Calu3 (cell line): ENCODE measurements around the gene CAPZA2. TPM values are rescaled to one million over a fixed set of nuclear protein-coding genes. Genes with fewer than 3 reads are reported as not detected.

Experiments
- BruUV-seq: library from RNA; stranded (reverse); fragments of 400-500 nt; replicated peaks from 2 replicates; lab custom pipeline; 2021; lab: Mats Ljungman, UMichigan
- CTCF ChIA-PET: fragments of 300-600 bp; sonication (Branson Sonifier 250); formaldehyde crosslinking; loops from one replicate; lab custom pipeline; 2022; ENCODE audit warnings: antibody characterized with exemption; lab: Charles Lee
- DNase-seq: peaks from one replicate; pipeline ENCODE4 v3.0.0; 2022
- H3K27ac Mint-ChIP-seq: one replicate; pipeline ENCODE4 v1.8.0; 2022; ENCODE audit warnings: mixed read lengths; ENCODE audit not compliant: unreplicated experiment
- H3K27me3 Mint-ChIP-seq: one replicate; pipeline ENCODE4 v1.8.0; 2022; ENCODE audit warnings: mixed read lengths; ENCODE audit not compliant: unreplicated experiment
- H3K36me3 Mint-ChIP-seq: one replicate; pipeline ENCODE4 v1.8.0; 2022; ENCODE audit warnings: mild to moderate bottlenecking, moderate library complexity, mixed read lengths; ENCODE audit not compliant: insufficient read depth, unreplicated experiment
- H3K4me1 Mint-ChIP-seq: one replicate; pipeline ENCODE4 v1.8.0; 2022; ENCODE audit warnings: mild to moderate bottlenecking, low read depth, mixed read lengths; ENCODE audit not compliant: unreplicated experiment
- H3K4me3 Mint-ChIP-seq: one replicate; pipeline ENCODE4 v1.8.0; 2022; ENCODE audit warnings: mild to moderate bottlenecking, low read depth, moderate library complexity, mixed read lengths; ENCODE audit not compliant: unreplicated experiment
- H3K9me3 Mint-ChIP-seq: one replicate; pipeline ENCODE4 v1.8.0; 2022; ENCODE audit warnings: low read depth, mixed read lengths; ENCODE audit not compliant: unreplicated experiment
- intact Hi-C: fragments of 100-400 bp; cut with micrococcal nuclease; formaldehyde crosslinking; loops from one replicate; pipeline ENCODE4 v1.10.0; 2022; ENCODE audit not compliant: unreplicated experiment
- total RNA-seq: library from RNA; stranded (reverse); gene quantifications from 2 replicates; pipeline ENCODE4 v1.2.3, GENCODE V29; 2022
- TF ChIP-seq, protein P1 (sequence below): fragments of 200-600 bp; IDR thresholded peaks from one replicate; pipeline ENCODE4 v1.8.0; 2022; ENCODE audit warnings: antibody characterized with exemption; ENCODE audit not compliant: unreplicated experiment

The CAPZA2 gene
- total RNA-seq, 1 experiment from 2014 or later = 209 TPM

GRCh38 chr7:116859323-116859722 lies 3.1 kb upstream of the CAPZA2 start:
- TF ChIP-seq, protein P1, sequence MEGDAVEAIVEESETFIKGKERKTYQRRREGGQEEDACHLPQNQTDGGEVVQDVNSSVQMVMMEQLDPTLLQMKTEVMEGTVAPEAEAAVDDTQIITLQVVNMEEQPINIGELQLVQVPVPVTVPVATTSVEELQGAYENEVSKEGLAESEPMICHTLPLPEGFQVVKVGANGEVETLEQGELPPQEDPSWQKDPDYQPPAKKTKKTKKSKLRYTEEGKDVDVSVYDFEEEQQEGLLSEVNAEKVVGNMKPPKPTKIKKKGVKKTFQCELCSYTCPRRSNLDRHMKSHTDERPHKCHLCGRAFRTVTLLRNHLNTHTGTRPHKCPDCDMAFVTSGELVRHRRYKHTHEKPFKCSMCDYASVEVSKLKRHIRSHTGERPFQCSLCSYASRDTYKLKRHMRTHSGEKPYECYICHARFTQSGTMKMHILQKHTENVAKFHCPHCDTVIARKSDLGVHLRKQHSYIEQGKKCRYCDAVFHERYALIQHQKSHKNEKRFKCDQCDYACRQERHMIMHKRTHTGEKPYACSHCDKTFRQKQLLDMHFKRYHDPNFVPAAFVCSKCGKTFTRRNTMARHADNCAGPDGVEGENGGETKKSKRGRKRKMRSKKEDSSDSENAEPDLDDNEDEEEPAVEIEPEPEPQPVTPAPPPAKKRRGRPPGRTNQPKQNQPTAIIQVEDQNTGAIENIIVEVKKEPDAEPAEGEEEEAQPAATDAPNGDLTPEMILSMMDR = no peak
- no TSS peak for BruUV-seq
- intact Hi-C loops = no loop called here
- Mint-ChIP-seq H3K4me1 (peaks cover 23% of the 10 kb centered on the region), H3K27me3 (peaks cover 14% of the 10 kb centered on the region), H3K27ac (peak overlapping the region; percentile 83), H3K36me3 (peaks cover 22% of the 10 kb centered on the region), H3K9me3 (no peaks in the 10 kb centered on the region), H3K4me3 (no peak overlapping the region)
- no peak for DNase-seq
- CTCF ChIA-PET = no interaction called here

DNA sequence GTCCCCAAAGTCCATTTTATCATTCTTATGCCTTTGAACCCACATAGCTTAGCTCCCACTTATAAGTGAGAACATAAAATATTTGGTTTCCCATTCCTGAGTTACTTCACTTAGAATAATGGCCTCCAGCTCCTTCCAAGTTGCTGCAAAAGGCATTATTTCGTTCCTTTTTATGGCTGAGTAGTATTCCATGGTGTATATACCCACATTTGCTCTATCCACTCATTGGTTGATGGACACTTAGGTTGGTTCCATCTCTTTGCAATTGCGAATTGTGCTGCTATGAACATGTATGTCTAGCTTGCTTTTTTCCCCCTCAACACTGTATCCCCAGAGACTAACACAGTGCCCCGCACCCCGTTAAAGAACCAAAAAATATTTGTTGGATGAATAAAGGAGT lies 670 bp upstream of the CAPZA2 start:
- Mint-ChIP-seq H3K9me3 (no peaks in the 10 kb centered on the region), H3K27ac (peak overlapping the region; percentile 94), H3K4me1 (peaks cover 23% of the 10 kb centered on the region), H3K36me3 (peaks cover 22% of the 10 kb centered on the region), H3K4me3 (peak overlapping the region; percentile 88), H3K27me3 (no peaks in the 10 kb centered on the region)
- CTCF ChIA-PET = no interaction called here
- TF ChIP-seq, protein P1 = no peak
- no TSS peak for BruUV-seq
- intact Hi-C loops = loop anchor here (2.0 kb wide), 1 partner anchor 49 kb away; no protein-coding TSS in a partner anchor
- no peak for DNase-seq

DNA sequence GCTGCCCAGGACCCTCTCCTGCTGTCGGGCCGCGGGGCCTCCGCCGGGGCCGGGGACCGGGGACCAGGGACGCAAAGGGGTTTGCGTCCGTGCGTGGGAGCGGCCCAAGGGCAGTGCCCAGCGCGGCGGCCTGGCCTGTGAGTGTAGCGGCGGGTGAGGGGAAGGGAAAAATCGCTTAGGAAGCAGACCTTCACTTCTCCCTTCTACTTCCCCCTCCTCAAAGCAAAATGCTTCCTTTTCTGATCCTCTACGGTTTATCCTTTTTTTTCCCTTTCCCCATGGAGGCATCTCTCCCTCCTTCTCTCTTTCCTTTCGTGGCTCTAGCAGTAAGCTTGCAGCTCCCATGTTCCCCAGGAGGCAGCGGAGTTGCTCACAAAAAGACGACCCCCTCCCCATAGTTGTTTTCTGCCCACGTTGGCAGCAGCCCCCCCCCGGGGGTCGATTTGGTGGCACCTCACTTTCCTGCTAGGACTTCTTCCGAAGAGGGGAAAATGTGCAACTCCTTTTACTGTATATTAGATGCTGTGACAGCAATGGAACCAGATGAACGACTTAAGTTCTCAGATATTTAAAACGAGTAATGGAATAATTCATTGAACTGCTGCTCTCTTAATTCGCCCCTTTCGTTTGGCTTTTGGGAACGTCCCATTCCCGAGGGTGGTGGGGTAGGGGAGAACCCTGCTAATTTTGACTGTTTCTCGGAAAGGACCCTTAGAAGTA lies 724 bp downstream of the CAPZA2 start:
- peak; percentile 9 for DNase-seq

GRCh38 chr7:116863936-116864500 lies 1.6 kb downstream of the CAPZA2 start:
- Mint-ChIP-seq H3K9me3 (no peaks in the 10 kb centered on the region), H3K27ac (peak overlapping the region; percentile 94), H3K27me3 (no peaks in the 10 kb centered on the region), H3K4me3 (peak overlapping the region; percentile 88), H3K4me1 (peaks cover 26% of the 10 kb centered on the region), H3K36me3 (peaks cover 22% of the 10 kb centered on the region)
- TSS peak; percentile 57 for BruUV-seq
- TF ChIP-seq, protein P1 = no peak
- CTCF ChIA-PET = interaction anchor here (0.6 kb wide), 1 partner anchor 464 kb away, joined by 3 read pairs; no protein-coding TSS in a partner anchor
- DNase-seq = no peak
- intact Hi-C loops = loop anchor here (2.0 kb wide), 1 partner anchor 51 kb away; no protein-coding TSS in a partner anchor

More for the DNA sequence above, 724 bp downstream of the CAPZA2 start:
- CTCF ChIA-PET = interaction anchor here (0.6 to 1.1 kb wide), 2 partner anchors 69 to 192 kb away, joined by 3 read pairs; no protein-coding TSS in a partner anchor
- Mint-ChIP-seq H3K27ac (peak overlapping the region; percentile 94), H3K4me3 (peak overlapping the region; percentile 88), H3K9me3 (no peaks in the 10 kb centered on the region), H3K27me3 (no peaks in the 10 kb centered on the region), H3K4me1 (peaks cover 31% of the 10 kb centered on the region), H3K36me3 (peaks cover 22% of the 10 kb centered on the region)
- no TSS peak for BruUV-seq
- intact Hi-C loops = loop anchor here (2.0 kb wide), 1 partner anchor 50 kb away; no protein-coding TSS in a partner anchor
- TF ChIP-seq, protein P1 = no peak
